Neutrophil (primary cell): Measurements from ENCODE around the gene PDE7B.

ENCODE experiments used
- H3K27ac ChIP-seq: fragments of 200-600 bp; sonication (generic); 2 replicates; pipeline ENCODE4 v1.5.1; 2016; ENCODE audit warnings: mild to moderate bottlenecking, moderate library complexity
- H3K27me3 ChIP-seq: fragments of 200-600 bp; sonication (generic); 2 replicates; pipeline ENCODE4 v1.6.0; 2016; ENCODE audit warnings: mild to moderate bottlenecking
- H3K36me3 ChIP-seq: fragments of 200-600 bp; sonication (generic); 2 replicates; pipeline ENCODE4 v1.5.1; 2017
- H3K4me1 ChIP-seq, 2 experiments: fragments of 200-600 bp in 1 of 2; sonication (generic) in 1 of 2; 1 replicate in 1 of 2; 2 replicates in 1 of 2; pipeline versions ENCODE4 v1.5.1 to v1.6.1; 2013 to 2016; ENCODE audit warnings: low read depth in 1 of 2, low read length in 1 of 2, mild to moderate bottlenecking in 1 of 2, moderate library complexity in 1 of 2; ENCODE audit not compliant: control insufficient read depth in 1 of 2, insufficient read depth in 1 of 2
- H3K4me3 ChIP-seq, 2 experiments: fragments of 200-600 bp in 1 of 2; sonication (generic) in 1 of 2; 1 replicate in 1 of 2; 2 replicates in 1 of 2; pipeline ENCODE4 v1.5.1; 2013 to 2016; ENCODE audit warnings: low read depth in 1 of 2, low read length in 1 of 2, mild to moderate bottlenecking in 1 of 2, moderate library complexity in 1 of 2
- H3K9me3 ChIP-seq: fragments of 200-600 bp; sonication (generic); 2 replicates; pipeline ENCODE4 v1.5.1; 2016
- CTCF ChIP-seq: fragments of 200-600 bp; sonication (generic); IDR thresholded peaks from 2 replicates; pipeline ENCODE4 v1.5.1; 2016; ENCODE audit warnings: antibody characterized with exemption

Gene PDE7B

GRCh38 chr6:136181861-136182260 lies 330.4 kb downstream of the PDE7B start:
- no peaks in the 10 kb centered on the region for H3K36me3 ChIP-seq
- no peak overlapping the region for H3K4me3 ChIP-seq
- H3K9me3 ChIP-seq: no peaks in the 10 kb centered on the region
- TF ChIP-seq CTCF: no peak
- H3K4me1 ChIP-seq: no peaks in the 10 kb centered on the region
- no peaks in the 10 kb centered on the region for H3K27me3 ChIP-seq
- no peak overlapping the region for H3K27ac ChIP-seq

DNA sequence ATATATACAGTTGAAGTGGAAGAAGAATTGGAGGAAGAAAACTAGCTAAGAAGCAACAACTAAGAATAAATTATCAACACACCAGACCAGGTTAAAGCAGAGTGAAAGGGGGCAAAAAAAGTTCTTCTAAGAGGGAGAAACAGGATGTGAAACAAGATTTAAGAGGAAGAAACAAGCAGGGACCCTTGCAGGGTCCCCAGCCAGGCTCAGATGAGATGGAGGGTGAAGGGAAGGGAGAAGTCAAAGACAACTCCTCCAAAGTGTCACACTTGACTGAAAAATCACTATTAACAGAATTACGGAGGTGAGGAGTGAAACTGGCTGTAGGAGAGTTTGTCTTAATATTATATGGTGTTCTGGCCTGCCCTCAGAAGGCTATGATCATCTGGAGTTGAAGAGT lies 333.2 kb downstream of the PDE7B start:
- Histone ChIP-seq H3K27me3 (no peaks in the 10 kb centered on the region), H3K4me1 (no peaks in the 10 kb centered on the region), H3K27ac (no peak overlapping the region), H3K9me3 (no peaks in the 10 kb centered on the region), H3K36me3 (no peaks in the 10 kb centered on the region), H3K4me3 (no peak overlapping the region)
- no peak for TF ChIP-seq CTCF

GRCh38 chr6:136186363-136186762 lies 334.9 kb downstream of the PDE7B start:
- no peak overlapping the region for H3K27ac ChIP-seq
- no peak overlapping the region for H3K4me3 ChIP-seq
- H3K4me1 ChIP-seq: no peaks in the 10 kb centered on the region
- H3K27me3 ChIP-seq: no peaks in the 10 kb centered on the region
- no peak for TF ChIP-seq CTCF
- no peaks in the 10 kb centered on the region for H3K9me3 ChIP-seq
- no peaks in the 10 kb centered on the region for H3K36me3 ChIP-seq

DNA sequence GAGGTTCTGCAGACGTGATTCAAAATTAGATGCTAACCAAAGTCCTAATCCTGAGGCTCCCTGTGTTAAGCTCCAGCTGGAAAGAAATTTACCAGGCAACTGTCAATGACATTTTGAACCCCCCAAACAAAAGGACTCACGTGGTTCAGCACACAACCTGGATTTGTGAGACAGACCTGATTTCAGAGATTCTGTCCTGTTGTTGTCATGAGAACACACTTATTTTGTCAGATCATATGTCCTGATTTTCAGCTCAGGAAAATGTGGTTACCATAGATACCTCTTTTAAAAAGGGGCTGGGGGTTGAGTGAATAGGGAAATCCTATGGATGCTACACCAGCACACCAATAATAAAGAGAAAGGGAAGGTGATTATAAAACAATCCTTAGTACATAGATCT lies 337.0 kb downstream of the PDE7B start:
- Histone ChIP-seq H3K27me3 (no peaks in the 10 kb centered on the region), H3K36me3 (no peaks in the 10 kb centered on the region), H3K4me3 (no peak overlapping the region), H3K27ac (no peak overlapping the region), H3K9me3 (no peaks in the 10 kb centered on the region), H3K4me1 (no peaks in the 10 kb centered on the region)
- no peak for TF ChIP-seq CTCF

- Histone ChIP-seq H3K4me3 (no peak overlapping the region), H3K27me3 (no peaks in the 10 kb centered on the region), H3K9me3 (no peaks in the 10 kb centered on the region), H3K4me1 (no peaks in the 10 kb centered on the region), H3K27ac (no peak overlapping the region), H3K36me3 (no peaks in the 10 kb centered on the region)
- no peak for TF ChIP-seq CTCF
Measured at GRCh38 chr6:136189104-136189503, 337.6 kb downstream of the PDE7B start.
